RCC 7860 (cell line): ENCODE measurements around the gene HOXA5.

Source experiments
- DNase-seq: peaks from one replicate; pipeline ENCODE4 v3.0.0-alpha.2; 2015; ENCODE audit warnings: low spot score
- FAIRE-seq: peaks from 2 replicates; lab custom pipeline; 2012; peaks lifted over from hg19 to GRCh38; lab: Jason Lieb, UNC

HOXA5 gene

DNA sequence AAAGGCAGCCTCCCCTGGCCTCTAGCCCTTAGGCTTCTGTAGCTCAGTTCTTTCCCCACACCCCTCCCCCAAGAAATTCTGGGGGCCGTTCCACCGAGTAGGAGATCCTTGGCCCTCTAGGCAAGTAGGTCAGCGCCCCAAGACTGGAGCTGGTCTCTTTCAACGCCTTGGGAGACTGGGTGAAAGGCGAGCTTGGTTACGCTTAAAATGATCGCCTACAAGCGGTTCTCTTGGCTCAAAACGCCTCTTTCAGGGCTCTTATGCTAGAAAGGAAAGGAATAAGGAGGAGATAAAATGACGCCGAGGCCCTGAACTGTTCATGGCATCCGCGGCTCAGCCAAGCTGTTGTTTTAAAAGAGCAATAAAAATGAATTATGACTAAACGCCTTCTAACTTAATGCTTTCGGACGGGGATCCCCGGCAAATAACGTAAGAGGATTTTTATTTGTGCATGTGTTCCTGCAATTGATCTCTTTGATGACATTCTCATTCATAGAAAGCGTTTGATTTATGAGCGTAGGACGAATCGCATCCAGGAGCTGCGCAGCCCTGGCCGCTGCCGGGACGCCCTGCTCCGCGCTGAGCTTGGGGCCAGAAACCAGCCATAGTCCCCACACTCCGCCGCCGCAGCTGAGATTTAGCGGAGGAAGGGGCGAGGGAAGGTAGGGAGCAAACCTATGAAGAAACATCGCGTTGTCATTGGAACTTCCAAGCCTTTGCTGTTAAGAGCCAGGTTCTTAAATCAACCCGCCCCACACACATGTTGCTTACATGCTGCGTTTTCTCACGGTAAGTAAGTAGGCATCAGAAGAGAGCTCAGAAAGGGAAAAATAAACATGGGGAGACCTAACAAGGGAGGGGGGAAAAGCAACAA, 44.7 kb downstream of the HOXA5 start:
- DNase-seq (peak; percentile 47), FAIRE-seq (no peak)

DNA sequence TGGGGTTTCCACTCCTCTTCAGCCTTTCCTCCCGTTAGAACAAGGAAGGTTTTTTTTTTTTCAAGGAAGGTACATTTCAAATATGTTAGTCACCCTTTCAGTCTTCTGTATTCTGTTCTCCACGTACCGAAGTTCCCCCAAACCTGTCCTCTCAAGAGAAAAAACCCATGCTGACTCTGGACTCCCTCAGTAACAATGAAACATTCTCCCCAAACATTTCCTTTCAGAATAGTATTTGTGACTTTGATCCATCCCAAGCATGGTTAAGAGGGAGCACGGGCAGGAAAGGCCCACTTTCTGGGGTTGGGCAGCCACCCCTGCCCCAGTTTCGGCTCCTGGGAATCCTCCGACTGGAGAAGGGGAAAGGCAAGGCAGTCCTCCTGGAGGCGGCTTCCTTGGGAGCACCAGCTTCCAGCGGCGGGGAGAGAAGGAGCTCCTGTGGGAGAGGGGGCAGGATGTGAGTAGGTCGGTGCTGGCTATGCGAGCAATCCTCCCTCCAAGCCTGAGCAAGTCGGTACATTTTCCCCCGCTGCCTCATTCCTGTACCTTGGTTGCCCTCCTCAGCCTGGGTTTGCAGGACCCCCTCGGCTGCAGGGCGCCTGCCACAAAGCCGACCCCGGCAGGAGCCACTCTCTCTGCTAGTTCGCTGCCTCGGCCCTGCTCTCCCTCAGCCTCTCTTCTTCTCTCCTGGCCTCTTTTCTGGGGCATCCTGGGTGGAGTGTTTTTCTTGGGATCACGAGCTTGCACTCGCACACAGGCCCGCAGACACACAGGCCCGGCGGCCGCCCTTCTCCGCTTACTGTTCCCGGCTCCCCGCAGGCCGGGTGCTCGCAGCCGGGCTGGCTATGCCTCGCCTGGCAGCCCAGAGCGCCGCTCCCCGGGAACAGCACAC, 45.5 kb downstream of the HOXA5 start:
- FAIRE-seq, result peak; percentile 73
- peak; percentile 56 for DNase-seq

DNA sequence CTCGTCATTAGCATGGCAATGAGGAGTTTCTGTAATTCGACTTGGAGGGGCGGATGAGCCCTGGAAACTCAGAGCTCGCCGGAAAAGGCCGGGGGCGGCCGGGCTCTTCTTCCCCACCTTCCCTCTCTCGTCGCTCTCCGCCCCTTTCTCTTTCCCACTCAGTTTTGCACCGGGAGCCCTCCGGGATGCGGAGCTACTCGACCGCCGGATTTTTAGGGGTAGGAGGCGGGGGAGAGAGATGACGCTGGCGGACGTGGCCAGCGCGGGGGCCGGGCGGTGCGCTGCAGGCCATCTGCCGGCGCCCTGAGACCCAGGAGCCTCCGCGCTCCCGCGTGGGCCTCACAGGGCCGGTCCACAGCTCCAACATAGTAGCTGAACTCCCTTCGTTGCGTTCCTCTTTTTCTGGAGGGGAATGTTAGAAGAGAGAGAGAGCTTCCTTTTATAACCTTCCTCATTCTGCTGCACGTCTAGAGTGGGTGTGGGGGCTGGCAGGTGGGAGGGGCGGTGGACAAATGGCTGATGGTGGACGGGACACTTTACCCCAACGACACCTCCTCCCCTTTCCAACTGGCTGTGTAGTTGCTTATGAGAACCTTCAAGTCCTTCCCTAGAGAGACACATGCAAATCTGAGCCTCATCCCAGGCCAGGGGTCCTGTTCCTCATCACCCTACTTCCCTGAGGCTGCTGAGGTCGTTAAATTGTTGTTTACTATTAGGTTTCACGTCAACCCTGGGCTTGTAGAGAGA, 46.5 kb downstream of the HOXA5 start:
- DNase-seq, result peak; percentile 46
- peak; percentile 2 for FAIRE-seq

DNA sequence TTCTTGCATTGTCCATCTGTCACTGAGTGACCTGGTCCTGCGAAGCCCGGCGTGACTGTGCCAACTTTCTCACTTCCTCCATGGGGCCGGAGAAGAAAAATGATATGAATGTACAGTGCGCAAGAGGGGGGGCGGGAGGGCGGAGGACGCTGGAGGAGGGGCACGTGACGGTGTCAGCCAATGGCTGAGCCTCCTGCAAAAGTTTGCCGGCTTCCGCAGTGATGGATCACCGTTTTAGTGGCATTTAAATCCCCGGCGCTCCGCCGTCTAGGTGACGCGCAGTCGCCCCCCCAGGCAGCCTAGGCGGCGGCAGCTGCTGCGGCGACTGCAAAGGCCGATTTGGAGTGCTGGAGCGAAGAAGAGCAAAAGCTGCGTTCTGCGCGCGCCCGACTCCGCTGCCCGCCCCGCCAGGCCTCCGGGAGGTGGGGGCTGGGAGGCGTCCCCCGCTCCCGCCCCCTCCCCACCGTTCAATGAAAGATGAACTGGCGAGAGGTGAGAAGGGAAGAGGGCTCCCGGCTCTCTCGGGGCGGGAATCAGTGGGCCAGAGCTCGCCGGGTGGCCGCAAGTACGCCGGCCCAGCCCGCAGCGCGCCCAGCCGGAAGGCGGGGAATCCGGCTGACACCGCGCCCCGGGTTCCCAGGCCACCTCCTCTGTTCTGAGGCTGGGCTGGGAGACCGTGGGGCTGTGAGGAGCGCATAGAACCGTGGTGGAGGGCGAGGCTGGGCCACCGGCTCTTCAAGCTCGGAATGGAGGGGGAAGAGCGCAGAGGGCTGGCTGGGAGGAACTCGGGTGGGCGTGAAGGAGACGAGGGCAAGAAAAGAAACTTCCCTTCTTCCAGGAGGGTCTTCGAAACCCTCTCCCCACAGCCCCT, 47.3 kb downstream of the HOXA5 start, which contains the start of gene HOXA1:
HOXA1 (minus strand) TSS at position 104 of the 871 bp plus-strand sequence; CDS start at position 16, 88 bp downstream.
- FAIRE-seq (peak; percentile 27), DNase-seq (peak; percentile 95)

DNA sequence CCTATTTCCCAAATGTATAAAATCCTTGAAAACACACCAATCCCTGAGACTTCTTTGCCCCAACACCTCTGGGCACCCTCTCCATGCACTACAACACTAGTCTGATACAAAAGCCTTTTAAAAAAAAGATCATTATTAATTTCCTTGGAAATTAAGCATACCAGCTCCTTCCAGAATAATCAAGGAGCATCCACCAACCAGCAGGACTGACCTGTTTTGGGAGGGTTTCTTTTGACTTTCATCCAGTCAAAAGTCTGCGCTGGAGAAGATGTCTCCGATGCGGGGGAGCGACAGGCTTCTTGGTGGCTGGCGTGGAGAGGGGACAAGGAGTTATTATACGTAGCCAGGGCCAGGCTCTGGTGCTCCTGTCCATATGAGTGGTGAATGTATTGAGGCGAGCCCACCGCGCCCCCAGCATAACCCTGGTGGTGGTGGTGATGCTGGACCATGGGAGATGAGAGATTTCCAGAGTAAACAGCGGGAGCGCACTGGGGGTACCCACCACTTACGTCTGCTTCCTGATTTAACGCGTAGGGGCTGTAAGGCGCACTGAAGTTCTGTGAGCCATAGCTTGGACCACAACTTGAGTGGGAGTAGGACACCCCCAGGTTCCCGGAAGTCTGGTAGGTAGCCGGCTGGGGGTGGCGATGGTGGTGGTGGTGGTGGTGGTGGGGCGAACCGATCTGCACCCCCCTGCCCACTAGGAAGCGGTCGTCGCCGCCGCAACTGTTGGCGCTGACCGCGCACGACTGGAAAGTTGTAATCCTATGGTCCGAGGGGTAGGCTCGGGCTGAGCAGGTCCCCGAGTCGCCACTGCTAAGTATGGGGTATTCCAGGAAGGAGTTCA, 48.2 kb downstream of the HOXA5 start:
- DNase-seq, result no peak

DNA sequence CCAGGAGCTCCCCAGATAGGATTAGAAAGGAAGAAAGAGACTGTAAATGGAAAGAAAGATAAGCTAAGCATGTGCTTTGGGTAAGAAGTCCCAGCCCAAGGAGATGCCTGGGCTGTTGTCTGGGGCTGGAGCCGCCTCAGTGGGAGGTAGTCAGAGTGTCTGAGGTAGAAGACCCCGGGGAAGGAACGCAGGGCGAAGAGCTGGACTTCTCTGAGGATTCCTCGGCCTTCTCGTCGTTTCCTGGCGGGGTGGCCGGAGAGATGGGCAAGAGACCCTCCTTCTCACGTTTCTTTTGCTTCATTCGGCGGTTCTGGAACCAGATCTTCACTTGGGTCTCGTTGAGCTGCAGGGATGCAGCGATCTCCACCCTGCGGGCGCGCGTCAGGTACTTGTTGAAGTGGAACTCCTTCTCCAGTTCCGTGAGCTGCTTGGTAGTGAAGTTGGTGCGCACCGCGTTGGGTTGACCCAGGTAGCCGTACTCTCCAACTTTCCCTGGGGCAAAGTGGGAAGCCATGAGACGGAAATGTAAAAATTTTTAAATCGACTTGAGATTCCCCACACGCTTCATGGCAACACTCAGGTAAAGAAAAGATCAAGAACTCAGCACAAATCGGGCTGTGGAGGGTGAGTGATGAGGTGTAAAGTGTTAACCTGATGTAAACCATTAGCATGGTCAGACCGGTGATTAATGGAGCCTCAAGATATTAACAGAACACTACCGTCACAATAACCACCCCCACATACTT, 49.0 kb downstream of the HOXA5 start:
- FAIRE-seq (no peak), DNase-seq (no peak)

More for the DNA sequence above, 48.2 kb downstream of the HOXA5 start:
- no peak for FAIRE-seq

DNA sequence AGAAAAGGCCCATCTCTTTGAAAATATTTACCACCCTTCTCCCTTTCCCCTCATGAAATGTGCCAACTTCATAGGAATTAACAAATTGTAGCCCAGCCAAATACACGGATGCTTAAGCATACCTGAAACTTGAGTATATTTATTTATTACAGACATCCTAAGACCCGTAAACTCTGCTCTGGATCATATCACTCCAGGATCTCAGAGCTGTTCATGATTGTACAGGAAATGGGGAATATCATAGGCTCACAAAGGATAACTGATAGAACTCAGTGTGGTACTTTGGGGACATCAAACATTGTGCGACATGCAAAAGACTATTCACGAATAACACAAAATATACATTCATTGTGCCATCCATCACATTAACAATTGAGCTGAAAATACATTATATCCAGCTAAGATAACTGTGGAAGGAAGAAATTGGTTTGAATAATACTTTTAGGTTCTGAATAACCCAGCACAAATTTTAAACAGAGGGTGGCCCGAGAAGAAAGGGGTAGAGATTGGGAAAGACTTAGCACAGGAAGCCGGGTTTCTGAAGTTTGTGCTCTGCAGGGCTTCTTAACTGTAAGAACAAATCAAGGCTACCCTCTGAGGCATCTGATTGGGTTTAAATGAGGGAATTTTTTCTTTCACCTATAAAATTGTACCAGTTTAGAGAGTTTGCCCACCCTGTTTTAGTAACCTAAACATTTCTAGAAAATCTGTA, 50.1 kb downstream of the HOXA5 start:
- FAIRE-seq (no peak), DNase-seq (no peak)

DNA sequence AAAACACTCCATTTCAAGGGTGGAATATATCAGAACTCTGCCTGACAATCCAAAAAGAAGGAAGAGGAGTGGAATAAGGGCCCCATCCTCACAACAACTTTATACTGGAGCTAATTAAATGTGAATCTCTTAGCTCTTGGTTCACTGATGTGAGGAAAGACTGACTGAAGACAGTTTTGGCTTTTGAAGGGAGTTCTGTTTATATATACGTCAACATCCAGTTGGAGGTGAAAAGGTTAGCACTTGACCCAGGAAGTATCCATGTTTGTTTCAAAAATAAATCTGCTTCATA, 50.7 kb downstream of the HOXA5 start:
- DNase-seq (no peak), FAIRE-seq (no peak)

DNA sequence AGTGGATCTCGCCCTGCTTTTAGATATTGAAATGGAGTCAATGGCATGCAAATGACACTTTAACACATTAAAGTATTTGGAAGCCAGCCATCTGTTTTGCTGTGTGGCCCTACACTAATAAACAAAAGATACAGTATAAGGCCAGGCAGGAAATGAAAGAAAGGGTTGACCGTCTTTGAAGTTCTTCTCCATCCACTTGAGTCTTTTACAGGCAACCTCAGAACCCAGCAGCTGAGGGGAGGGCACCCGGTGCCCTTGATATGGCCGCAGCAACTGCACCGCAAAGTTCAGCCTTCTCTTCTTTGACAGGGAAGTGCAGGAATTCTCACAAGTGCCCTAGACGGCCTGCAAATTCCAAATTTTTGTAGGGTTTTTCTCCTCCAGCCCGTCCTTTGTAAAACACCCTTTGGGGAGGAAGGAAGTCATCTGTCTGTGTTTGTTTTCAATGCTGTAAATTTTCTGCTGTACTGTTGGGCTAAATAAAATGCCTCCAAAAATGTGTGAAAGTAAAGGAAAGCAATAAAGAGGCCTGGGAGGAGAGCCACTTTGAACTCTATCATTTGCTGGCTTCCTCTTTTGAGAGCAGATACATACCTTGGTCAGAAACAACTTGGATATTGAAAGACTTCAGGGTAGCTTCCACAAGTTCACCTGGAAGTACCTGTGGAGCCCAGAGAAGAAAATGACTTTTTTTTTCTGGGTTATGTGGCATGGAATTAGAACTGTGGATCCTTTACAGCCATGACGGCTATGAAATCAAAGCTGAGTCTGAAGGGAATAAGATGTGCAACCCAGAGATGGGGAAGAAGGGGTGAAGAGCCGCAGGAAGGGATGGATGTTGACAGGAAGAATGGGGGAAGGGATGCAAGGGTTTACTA, 51.3 kb downstream of the HOXA5 start:
- no peak for FAIRE-seq

DNA sequence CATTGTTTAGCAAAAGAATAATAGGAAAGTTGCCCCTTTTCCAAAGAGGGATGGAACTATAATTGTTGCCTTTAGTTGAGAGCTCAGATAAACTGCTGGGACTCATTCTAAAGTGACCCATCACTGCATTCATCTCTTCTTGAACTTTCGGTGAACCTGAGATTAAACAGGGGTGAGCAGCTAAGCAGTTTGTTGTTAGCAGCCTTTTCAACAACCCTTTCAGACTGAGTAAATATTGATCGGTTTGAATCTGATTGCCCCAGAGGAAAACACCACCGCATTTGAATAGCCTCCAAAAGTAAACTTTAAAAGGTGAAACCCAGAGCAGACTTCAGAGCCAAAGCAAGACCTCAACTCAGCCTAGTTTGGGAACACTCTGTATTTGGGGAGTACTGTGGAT, 52.4 kb downstream of the HOXA5 start:
- DNase-seq (no peak), FAIRE-seq (no peak)

More for the DNA sequence above, 51.3 kb downstream of the HOXA5 start:
- DNase-seq, result no peak
